NOMO-1 treated with DMSO at 0.1 percent for 48 hours (cell line): ENCODE results near the gene POMGNT1.

ENCODE experiments used
- DNase-seq: peaks from one replicate; lab custom pipeline; 2025; ENCODE audit not compliant: unreplicated experiment; lab: John Stamatoyannopoulos, UW

The POMGNT1 gene

GRCh38 chr1:46158312-46159281 is 39.6 kb downstream of the POMGNT1 start:
- DNase-seq: no peak

GRCh38 chr1:46157916-46158311 is 40.3 kb downstream of the POMGNT1 start:
- DNase-seq: no peak

GRCh38 chr1:46153732-46154131 is 44.5 kb downstream of the POMGNT1 start:
- DNase-seq: no peak

GRCh38 chr1:46153228-46153627 is 45.0 kb downstream of the POMGNT1 start:
- DNase-seq: no peak

GRCh38 chr1:46152016-46152415 is 46.2 kb downstream of the POMGNT1 start:
- DNase-seq: no peak

- no peak for DNase-seq
Observed at GRCh38 chr1:46150085-46150484, 48.1 kb downstream of the POMGNT1 start.

- DNase-seq: no peak
Observed at GRCh38 chr1:46148318-46148717, 49.9 kb downstream of the POMGNT1 start.
